GM23248 (cell line): Measurements from ENCODE around the gene PAK2.

Source experiments
- EZH2 ChIP-seq: fragments of 200-600 bp; sonication (generic); IDR thresholded peaks from 2 replicates; pipeline ENCODE4 v1.6.1; 2018; ENCODE audit warnings: antibody characterized with exemption, mild to moderate bottlenecking; ENCODE audit not compliant: insufficient read depth, poor library complexity, severe bottlenecking
- EZH2phosphoT487 ChIP-seq: fragments of 200-600 bp; sonication (generic); IDR thresholded peaks from 2 replicates; pipeline ENCODE4 v1.6.1; 2018; ENCODE audit warnings: antibody characterized with exemption, moderate library complexity, mild to moderate bottlenecking, low read depth; ENCODE audit not compliant: insufficient read depth

DNA sequence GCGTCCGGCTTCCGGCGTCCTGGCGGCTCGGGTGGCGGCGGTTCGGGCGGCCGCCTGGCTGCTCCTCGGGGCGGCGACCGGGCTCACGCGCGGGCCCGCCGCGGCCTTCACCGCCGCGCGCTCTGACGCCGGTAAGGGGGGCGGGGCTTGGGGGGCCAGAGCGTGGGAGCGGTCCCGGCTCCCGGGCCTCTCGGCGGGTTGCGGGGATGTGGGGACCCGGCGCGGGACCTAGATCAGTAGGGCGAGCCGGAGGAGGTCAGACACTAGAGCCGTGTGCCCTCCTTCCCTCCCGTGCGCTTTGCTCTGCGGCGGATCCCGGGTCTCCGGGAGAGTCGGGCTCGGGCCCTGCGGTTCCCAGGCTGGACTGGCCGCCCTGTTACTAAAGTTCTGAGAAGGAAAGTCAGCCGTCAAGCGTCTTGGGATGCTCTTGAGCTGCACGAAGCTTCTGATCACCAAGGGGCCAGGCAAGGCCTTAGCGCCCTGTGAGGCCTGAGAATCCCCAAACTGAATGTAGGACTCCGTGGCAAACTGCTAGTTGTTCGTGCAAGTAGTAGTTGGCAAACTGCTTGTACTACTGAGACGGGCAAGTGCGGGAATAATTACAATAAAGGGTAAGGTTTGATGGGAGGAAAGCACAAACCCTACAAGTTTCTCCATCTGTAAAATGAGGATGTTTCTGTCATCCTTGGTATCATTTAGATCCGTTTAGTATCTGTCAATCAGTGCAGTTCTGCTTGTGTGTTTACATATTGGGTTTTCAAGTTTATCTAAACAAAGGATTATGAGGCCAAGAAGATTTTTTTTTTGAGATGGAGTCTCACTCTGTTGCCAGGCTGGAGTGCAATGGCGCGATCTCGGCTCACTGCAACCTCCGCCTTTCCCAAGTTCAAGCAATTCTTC is 26.9 kb upstream of the PAK2 start:
- no peak for TF ChIP-seq EZH2
- no peak for TF ChIP-seq EZH2phosphoT487
